KOPT-K1 (cell line): Measurements from ENCODE around the gene KIAA1671.

Experiments
- H3K27ac ChIP-seq: fragments of 200-600 bp; sonication (generic); 2 replicates; pipeline ENCODE4 v1.5.1; 2016; ENCODE audit warnings: antibody characterized with exemption, mild to moderate bottlenecking, low read depth, low read length; ENCODE audit not compliant: poor library complexity, severe bottlenecking
- H3K36me3 ChIP-seq: fragments of 200-600 bp; sonication (generic); 2 replicates; pipeline ENCODE4 v1.5.1; 2017; ENCODE audit warnings: antibody characterized with exemption, mild to moderate bottlenecking, low read length, moderate library complexity; ENCODE audit not compliant: insufficient read depth
- H3K9me3 ChIP-seq: fragments of 200-600 bp; sonication (generic); 2 replicates; pipeline ENCODE4 v1.5.1; 2017; ENCODE audit warnings: antibody characterized with exemption, low read length, mild to moderate bottlenecking; ENCODE audit not compliant: insufficient read depth, poor library complexity, severe bottlenecking

KIAA1671 gene

GRCh38 chr22:24983151-24983550 is 30.6 kb downstream of the KIAA1671 start:
- Histone ChIP-seq H3K27ac (no peak overlapping the region), H3K36me3 (no peaks in the 10 kb centered on the region), H3K9me3 (no peaks in the 10 kb centered on the region)

GRCh38 chr22:24984122-24984521 is 31.6 kb downstream of the KIAA1671 start:
- Histone ChIP-seq H3K27ac (no peak overlapping the region), H3K9me3 (no peaks in the 10 kb centered on the region), H3K36me3 (no peaks in the 10 kb centered on the region)

- Histone ChIP-seq H3K36me3 (no peaks in the 10 kb centered on the region), H3K27ac (no peak overlapping the region), H3K9me3 (no peaks in the 10 kb centered on the region)
Observed at GRCh38 chr22:24985826-24986214, 33.3 kb downstream of the KIAA1671 start.

DNA sequence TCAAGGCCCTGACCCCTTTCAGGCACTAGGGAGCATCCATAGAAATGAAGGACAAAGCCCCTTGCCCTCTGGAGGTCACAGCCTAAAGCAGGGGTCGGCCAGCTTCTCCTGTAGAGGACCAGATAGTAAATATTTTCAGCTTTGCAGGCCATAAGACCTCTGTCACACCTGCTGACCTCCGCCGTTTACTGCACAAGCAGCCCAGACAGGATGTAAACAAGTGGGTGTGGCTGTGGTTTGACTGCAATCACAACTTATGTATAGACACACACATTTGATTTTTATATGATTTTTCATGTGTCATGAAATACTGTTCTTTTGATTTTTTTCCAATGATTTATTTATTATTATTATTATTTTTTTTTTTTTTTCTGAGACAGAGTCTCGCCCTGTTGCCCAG is 34.3 kb downstream of the KIAA1671 start:
- no peaks in the 10 kb centered on the region for H3K9me3 ChIP-seq
- no peaks in the 10 kb centered on the region for H3K36me3 ChIP-seq
- H3K27ac ChIP-seq = no peak overlapping the region

DNA sequence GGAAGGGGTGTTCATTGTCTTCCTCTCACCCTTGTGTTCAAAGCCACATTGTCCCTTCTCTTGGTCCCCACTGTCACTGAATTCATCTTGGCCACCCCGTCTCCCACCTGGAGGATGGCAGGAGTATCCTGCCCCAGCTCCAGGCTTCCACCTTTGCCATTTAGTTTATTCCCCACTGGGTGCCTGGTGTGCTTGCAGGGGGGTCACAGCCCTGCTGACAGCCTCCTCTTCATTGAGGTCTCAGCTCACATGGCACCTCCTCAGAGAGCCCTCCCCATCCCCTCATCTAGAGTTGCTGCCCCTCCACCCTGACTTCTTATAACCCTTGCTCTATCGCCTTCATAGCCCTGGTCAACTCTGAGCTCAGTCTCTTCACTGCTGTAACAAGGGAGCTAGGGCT is 36.6 kb downstream of the KIAA1671 start:
- Histone ChIP-seq H3K36me3 (no peaks in the 10 kb centered on the region), H3K27ac (no peak overlapping the region), H3K9me3 (no peaks in the 10 kb centered on the region)

GRCh38 chr22:24989541-24989951 is 37.0 kb downstream of the KIAA1671 start:
- H3K27ac ChIP-seq = no peak overlapping the region
- H3K9me3 ChIP-seq = no peaks in the 10 kb centered on the region
- H3K36me3 ChIP-seq = no peaks in the 10 kb centered on the region

GRCh38 chr22:24990344-24990905 is 37.9 kb downstream of the KIAA1671 start:
- Histone ChIP-seq H3K9me3 (no peaks in the 10 kb centered on the region), H3K36me3 (no peaks in the 10 kb centered on the region), H3K27ac (no peak overlapping the region)

DNA sequence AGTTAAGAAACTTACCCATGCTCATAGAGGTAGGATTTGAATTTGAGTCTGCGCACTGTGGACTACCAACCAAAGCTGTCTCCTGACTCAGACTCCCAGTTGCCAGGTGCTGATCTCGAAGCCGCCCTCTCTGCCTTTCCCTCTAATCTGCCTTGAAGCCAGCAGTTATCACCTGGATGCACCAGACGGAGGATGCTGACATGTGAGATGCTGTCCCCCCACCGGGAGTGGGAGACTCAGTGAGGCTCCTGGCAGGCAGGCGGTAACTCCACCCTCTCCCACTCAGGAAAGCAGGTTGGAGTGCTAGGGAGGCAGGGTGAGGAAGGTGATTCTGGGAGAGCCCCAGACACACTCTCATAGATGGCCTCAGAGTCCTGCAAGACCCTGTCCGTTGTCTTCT is 40.4 kb downstream of the KIAA1671 start:
- Histone ChIP-seq H3K36me3 (no peaks in the 10 kb centered on the region), H3K9me3 (no peaks in the 10 kb centered on the region), H3K27ac (no peak overlapping the region)

- no peak overlapping the region for H3K27ac ChIP-seq
- no peaks in the 10 kb centered on the region for H3K9me3 ChIP-seq
- no peaks in the 10 kb centered on the region for H3K36me3 ChIP-seq
Observed at GRCh38 chr22:24994070-24994763, 41.7 kb downstream of the KIAA1671 start.

DNA sequence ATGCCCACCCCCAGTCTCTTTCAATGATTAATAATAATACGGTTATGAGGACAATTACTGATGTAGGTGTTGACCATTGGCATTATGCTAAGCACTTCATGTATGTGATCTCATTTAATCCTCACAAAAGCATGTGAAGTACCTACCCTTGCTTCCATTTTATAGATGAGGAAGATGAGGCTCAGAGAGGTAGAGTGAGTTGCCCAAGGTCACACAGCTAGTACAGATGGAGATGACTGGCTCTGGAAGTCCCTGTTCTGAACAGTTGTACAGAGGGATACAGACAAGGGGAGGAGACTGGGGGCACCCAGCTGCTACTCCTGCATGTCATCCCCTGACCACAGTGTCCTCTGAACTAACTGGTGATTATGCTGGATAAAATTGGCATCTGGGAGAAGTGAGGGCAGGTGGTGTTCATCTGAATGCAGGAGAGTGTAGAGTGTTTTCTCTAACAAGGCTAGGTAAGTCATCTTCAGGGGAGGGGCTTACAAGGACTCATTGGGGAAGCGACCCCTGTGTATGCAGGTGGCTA is 43.2 kb downstream of the KIAA1671 start:
- H3K27ac ChIP-seq = no peak overlapping the region
- no peaks in the 10 kb centered on the region for H3K36me3 ChIP-seq
- no peaks in the 10 kb centered on the region for H3K9me3 ChIP-seq

DNA sequence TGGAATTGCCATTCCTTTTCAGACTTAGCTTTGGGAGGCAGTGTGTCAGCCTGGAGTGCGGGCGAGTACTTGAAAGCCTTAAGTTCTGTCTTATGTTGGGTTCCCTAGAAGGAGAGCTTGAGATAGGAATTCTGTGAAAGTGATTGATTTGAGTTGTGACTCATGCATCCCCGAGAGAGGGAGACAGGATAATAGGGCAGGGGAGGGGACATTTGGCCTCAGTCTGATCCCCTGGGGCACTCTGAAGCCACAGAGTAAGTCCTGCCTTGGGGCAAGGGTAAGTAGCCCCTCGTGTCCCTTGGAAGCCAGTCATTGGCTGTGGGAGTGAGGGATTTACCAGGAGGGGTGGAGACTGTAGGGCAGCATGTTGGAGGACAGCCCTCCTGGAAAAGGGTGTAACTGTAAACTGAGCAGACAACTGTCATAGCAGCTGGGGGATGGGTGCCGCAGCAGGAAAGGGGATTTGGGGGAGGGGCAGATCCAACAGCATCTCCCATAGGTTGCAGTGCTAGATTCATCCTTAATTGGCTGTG is 44.0 kb downstream of the KIAA1671 start:
- Histone ChIP-seq H3K36me3 (no peaks in the 10 kb centered on the region), H3K9me3 (no peaks in the 10 kb centered on the region), H3K27ac (no peak overlapping the region)

DNA sequence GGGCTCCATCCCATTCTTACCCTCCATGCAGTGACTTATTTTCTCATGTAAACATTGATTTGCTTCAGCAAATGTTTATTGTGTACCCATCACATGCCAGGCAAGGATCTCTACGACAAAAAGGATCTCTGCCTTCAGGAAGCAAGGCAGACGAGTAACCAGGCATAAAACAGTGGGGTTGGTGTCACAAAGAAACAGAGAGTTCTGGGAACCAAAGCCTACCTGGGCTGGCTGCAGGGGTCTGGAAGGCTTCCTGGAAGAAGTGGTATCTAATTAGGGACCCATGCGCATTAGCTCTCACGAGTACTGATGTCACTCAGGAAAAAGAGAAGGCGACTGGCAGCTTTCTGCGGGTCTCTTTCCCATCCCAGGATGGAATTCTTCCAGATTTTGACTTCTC is 44.5 kb downstream of the KIAA1671 start:
- Histone ChIP-seq H3K9me3 (no peaks in the 10 kb centered on the region), H3K36me3 (no peaks in the 10 kb centered on the region), H3K27ac (no peak overlapping the region)

DNA sequence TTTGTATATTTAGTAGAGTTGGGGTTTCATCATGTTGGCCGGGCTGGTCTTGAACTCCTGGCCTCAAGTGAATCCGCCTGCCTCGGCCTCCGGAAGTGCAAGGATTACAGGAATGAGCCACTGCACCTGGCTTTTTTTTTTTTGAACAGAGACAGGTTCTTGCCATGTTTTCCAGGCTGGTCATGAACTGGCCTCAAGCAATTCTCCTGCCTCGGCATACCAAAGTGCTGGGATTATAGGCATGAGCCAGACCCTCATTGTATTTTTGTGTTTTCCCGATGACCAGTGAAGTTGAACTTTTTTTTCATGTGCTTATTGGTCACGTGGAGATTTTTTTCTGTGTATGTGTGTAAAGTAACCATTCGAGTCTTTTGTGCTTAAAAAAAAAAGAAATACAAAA is 48.2 kb downstream of the KIAA1671 start:
- no peak overlapping the region for H3K27ac ChIP-seq
- H3K36me3 ChIP-seq = no peaks in the 10 kb centered on the region
- no peaks in the 10 kb centered on the region for H3K9me3 ChIP-seq

DNA sequence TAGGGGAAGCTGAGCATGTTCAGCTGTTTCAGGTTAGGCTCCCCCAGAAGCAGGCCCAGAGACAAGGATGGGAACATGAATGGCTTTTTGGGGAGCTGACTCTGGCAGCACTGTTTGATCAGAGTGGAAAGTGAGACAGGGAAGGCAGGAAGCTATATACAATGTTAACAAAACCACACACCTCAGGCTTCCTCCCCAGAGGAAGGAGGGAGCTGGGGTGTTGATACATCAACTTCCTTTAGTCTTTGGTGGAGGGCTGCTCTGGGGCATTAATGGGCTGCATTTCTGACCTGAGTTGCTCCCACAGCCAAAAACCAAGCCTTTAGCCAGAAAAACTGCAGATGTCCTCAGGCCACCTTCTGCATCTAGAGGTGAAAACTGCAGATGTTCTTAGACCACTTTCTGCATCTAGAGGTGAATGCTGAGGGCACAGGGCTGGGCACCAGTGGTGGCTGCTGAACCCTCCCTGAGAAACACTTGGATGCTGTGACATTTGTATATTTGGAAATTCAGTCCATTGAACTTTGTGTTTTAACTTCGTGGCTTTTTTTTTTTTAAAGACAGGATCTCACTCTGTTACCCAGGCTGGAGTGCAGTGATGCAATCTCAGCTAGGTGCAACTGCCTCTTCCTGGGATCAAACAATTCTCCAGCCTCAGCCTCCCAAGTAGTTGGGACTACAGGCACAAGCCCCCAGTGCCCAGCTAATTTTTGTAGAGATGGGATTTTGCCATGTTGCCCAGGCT is 49.9 kb downstream of the KIAA1671 start:
- Histone ChIP-seq H3K27ac (no peak overlapping the region), H3K9me3 (no peaks in the 10 kb centered on the region), H3K36me3 (no peaks in the 10 kb centered on the region)

DNA sequence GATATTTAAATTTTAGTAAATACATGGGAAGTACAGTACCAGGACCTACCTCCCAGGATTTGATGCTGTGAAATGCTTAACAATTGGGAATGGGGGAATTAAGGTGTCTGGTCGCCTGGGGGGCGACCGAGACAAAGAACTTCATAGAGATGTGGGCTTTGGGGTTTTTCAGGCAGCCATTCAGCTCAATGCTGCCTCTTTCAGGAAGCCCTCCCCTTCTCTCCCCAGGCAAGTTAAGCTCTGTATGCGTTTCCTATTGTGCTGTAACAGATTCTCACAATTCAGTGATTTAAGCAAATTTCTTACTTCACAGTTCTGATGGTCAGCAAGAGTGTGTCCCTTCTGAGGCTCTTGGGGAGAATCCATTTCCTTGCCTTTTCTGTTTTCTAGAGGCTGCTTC is 53.8 kb downstream of the KIAA1671 start:
- Histone ChIP-seq H3K9me3 (no peaks in the 10 kb centered on the region), H3K36me3 (no peaks in the 10 kb centered on the region), H3K27ac (no peak overlapping the region)
